HG02885 (cell line): ENCODE data around the gene LRRC10B.

Experiments
- ATAC-seq: cut with Tn5 transposase; IDR thresholded peaks from one replicate; pipeline ENCODE4 v1.9.1; 2021; ENCODE audit warnings: mild to moderate bottlenecking; ENCODE audit not compliant: unreplicated experiment, poor library complexity

The LRRC10B gene

DNA sequence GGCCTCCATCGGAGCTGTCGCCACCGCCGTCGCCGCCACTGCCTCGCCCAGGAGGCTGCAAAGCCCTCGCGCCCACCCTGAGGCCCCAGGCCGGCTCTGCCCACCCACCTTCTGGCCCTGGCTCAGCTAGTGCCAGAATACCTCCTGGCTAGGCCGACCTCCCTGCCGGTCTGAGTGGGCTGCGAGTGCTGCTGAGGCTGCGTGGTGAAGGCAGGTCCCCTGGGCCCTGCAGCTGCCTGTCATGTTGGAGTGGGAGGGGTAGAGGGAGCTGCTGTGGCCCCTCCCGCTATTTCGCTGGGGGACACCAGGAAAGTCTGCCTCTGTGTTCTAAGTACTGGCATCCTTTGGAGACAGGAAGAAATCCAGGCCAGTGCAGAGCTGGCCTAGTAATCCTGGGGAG, 34.2 kb downstream of the LRRC10B start:
- ATAC-seq = no peak

DNA sequence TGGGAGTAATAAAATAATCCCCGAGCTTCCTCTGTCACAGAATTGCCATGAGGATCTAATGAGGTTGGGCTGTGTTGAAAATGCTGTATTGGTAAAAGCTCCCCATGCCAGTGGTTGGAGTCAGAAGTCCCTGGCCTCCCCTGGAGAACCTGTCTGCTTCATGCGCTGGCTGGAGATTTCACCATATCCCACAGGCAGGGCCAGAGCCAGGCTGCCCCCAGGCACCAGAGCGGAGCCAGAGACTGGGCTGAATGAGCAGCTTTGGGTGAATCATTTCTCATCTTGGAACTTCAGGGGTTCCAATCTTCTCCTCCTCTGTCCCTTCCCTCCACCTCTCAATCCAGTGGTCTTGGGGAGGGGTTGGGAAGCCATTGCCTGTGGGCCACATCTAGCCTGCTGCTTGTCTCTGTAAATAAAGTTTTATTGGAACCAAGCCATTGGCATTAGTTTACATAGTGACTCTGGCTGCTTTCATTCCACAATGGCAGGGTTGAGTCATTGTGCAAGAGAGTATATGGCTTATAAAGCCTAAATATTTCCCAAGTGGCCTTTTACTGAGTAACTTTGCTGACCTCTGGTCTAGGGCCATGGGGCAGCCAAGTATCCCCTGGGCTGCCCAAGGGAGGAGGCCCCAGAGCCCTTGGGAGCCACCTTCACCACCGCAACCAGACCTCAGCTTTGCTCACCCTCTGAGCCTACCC, 35.2 kb downstream of the LRRC10B start:
- no peak for ATAC-seq

DNA sequence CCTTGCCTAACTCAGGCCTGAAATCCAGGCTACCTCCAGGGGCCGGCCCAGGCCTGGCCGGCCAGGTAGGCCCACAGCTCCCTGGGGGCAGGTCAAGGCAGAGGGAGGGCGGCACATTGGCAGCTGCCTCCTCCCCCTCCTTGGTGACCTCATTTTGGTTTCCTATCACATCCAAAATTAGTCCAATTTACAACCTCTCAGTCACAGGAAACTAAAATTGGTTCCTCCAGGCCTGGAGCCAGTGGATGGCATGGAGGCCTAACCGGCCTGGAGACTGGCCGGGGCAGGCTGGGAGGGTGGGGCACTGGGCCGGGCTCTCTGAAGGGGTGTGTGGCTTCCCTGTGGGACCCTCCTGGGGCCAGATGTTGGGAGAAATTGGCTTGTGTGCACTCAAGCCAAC, 35.9 kb downstream of the LRRC10B start:
- no peak for ATAC-seq

DNA sequence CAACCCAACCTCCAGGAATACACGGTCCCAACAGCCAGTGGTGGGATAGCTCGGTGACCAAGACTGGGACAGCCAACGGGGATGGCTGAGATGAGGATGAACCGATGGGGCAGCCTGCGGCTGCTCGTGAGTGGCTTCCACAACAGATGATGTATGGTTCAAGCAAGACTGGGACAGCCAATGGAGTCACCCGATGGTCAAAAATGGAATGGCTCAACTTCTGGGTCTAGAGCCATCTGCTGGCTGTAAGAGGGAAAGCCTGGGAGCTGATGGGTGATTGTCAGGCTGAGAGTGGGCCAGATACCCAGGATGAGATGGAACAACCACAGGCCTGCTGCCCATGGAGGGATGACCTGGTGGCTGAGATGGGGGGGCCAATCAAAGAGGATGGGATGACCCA, 36.8 kb downstream of the LRRC10B start:
- no peak for ATAC-seq

DNA sequence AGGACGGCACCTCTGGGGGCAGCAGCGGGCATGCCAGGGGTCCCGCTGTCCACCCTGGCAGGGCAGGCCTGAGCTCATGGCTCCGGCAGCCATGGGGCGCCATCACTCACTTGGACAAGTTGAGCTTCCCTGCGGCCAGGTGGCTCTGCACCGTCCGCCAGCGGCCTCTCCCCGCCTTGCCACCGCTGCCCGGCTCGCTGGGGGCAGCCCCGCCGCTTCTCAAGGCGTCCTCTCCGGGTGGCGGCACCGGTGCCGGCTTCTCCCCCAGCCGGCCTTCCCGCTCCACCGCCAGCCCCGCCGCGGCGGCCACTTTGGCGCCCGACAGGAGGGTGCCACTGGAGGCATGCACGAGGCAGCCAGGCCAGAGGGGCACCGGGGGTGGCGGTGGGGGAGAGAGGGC, 37.4 kb downstream of the LRRC10B start:
- no peak for ATAC-seq

DNA sequence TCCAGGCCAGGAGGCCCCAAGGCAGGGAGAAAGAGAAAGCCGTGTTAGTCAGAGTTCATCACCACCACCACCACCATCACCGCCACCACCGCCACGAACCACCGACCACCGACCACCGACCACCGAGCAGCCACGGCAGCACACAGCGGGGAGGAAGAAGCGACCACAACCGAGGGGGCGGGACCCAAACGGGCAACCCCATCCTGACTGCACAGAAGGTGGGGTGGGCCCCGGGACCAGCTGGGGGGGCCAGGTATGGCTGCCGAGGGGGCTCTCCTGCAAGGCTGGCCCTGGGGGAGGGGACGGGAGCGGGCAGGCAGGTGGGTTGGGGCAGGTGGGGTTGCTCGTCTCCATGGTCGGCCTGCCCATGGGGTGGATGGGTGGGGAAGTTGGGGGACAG, 38.1 kb downstream of the LRRC10B start:
- no peak for ATAC-seq

DNA sequence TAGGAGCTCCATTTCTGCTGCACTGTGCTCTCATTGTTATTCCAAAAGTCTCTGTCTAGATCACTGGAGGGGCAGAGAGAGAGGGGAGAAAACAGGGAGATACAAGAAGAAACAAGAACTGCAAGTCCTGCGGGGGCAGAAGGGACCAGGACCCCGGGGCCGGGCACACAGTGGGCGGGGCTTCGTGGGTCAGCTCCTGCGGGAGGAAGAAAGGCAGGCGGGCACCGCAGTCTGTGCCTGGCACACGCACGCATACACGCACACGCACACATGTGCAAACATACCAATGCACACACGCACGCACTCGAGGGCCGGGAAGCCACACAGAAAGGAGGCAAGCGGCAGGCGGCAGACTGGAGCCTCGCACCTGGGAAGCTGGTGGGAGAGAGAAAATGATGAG, 38.7 kb downstream of the LRRC10B start:
- no peak for ATAC-seq

DNA sequence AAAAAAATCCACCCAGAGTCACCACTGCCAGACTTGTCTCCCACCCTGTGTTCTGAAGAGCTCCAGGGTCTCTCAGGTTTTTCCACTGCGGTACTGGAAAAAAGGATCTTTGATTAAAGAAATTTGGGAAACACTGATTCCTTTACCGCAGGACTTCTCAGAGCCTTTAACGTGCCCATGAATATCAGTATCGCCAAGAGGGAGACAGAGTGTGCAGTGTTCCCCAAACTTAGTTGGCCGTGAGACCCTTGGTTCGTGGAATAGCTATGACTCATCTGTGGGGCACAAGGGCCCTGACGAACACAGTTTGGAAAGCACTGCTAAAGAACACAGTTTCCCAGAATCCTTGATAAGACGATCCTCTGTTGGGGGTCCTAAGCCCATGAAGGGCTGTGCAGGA, 40.6 kb downstream of the LRRC10B start:
- ATAC-seq = no peak

DNA sequence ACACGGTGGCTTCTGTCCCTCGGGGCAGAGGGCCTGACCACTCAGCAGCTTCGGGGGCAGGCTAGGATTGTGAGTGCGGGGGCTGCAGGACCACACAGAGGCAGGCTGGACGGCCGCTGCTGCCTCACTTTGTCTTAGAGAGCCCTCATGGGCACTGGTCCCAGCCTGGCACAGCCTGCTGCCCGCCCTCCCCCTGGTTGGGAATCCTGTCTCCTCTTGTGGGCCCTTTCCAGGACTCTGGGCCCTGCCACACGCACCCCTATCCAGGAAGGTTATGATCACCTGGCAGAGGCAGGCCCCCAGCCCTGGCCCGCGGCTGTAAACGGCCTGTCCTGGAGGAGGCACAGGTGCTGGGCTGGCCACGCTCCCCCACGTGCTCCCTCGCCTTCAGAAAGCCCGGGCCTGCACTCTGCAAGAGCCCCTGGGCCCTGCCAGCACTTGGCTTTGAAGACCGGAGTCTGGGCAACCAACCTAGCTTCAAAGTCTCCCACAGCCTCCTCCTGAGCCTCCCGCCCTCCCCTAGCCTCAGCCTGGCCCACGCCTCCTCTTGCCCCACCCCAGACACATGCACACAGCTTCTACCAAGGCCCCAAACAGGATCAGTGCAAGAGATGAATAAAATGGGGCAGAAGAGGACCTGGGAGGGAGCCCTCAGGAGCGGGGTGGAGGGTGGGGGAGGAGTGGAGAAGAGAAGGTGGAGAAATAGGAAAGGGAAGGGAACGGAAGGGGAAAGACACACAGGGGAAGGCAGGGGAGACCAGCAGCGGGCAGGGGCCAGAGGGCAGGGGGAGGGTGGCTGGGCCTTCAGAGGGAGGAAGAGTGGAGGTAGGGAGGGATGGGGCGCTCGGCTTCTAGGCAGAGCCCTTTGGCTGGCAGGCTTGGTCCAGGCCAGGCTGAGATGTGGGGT, 41.4 kb downstream of the LRRC10B start:
- no peak for ATAC-seq

DNA sequence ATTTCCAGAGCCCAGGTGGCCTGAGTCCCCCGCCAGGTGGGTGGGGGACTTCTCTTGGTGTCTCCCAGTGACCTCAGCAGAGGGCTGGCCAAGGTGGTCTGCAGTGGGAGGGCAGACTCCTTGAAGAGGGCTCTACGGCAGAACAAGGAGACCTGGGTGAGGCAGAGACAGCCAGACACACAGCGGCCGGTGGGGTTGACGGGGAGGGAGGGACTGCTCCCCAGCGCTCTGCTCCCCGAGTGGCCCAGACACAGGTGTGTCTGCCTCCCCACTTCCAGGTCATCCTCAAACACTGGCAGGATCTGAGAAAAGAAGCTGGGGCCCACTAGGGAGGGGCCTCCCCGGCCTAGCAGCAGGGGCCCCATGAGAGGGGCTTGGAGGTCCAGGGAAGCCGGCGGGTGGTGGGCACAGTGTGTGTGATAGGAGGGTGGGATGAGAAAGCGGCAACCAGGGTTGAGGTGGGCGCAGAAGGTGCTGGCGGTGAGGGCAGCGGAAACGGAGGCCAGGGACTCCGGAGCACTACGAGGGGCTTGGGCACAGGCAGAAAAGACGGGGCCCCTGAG, 42.2 kb downstream of the LRRC10B start:
- ATAC-seq = no peak

DNA sequence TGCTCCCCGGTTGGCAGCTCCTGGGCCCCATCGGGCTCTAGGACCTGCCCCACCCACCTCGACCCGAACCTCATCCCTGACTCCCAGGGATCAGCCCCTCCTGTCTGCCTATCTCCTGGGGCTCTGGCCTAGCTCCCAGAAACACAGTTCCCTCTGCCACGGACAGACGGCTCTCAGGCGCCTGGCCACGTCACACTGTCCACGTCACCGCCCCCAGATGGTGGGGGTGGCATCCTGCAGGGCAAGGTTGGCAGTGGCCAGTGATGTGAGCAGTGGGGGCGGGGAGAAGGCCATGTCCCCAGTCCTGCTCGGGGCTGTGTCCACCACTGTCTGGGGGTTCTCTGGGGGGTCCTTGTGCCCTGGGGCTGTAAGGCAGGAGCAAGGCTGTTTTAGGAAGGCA, 43.1 kb downstream of the LRRC10B start:
- no peak for ATAC-seq

DNA sequence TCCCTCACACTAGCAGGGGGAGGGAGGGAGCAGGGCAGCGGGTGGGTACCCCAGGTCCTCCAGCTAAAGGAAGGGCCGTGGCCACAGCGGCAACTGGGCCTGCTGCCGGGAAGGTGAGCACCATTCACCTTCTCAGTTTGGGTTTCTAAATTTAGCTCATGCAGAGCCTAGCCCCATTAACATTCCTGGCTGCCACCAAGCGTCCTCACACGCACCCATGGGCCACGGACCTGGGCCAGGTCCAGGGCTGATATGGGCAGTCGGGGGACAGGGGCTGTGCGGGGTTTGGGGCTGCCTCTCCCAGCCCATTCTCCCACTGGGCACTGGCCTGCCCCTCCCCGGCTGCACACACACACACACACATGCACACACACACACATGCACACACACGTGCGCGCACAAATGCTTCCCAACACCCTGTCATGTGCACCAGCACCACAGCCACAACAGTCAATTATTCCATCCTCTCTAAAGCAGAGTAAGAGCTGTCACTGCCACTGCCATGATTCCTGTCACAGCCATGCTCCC, 43.6 kb downstream of the LRRC10B start:
- no peak for ATAC-seq

DNA sequence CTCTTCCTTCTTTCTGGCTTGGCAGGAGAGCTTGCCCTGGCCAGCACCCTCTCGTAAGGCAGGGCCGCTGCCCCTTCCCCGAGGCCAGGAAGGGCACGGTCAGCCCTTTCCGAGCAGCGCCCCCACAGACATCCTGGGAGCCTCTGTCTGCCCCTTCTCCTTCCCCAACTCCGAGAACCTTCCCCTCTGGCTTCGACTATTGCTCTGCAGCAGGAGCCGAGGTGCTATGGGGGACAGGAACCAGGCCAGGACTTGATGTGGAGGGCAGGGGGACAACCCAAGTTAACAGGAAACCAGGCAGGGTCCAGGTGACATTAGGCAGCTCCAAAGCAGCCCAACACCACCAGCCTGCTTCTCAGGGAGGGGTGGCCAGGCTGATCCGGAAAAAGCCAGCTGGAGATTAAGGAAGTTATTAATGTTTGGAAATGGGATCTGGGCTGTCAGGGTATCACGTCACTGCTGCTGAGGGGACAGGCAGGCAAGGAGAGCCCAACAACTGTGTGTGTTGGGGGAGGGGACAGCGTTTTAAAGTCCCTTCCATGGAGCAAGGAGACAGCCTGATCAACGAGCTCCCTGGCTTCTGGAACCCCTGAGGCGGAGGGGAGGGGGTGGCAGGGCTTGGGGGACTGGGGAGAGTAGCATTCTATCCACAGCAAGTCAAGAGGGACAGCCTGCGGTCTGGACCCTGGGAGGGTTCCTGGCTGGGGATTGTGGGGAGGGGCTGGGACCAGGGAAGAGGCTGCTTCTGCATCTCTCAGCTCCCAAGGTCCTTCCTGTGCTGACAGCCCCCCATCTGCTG, 45.0 kb downstream of the LRRC10B start:
- no peak for ATAC-seq

DNA sequence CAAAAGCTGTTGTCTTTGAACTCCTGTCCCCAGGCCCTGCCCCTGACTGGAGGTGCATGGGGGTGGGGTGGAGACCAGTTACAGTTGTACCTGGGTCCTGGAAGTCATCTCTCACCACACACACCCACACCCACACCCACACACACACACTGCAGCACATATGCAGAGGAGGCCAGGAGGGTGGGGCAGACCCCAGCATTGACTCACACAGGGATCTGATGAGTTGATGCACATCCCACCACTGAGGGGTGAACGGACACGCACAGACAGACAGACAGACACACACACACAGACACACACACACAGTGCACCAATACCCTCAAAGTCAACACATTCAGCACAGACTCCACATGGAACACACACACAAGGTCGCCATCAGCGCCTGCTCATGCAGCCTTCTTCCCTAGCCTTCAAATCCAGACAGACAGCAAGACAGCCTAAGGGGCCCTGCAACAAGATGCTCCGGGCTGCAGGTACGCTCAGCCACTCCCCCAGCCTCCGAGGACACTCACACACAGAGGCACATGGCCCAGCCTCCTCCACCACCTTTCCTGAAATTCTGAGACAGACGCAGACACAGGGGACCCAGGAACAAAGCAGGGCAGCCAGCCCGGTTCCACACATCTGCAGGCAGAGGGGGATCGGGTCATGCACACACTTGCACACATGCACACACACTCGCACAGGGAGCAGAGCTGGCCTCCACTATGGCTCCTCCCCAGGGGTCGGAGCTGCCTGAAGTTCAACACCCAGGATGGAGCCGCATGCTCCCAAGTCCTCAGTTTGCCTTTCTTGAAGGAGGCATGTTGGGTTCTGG, 45.8 kb downstream of the LRRC10B start:
- no peak for ATAC-seq

DNA sequence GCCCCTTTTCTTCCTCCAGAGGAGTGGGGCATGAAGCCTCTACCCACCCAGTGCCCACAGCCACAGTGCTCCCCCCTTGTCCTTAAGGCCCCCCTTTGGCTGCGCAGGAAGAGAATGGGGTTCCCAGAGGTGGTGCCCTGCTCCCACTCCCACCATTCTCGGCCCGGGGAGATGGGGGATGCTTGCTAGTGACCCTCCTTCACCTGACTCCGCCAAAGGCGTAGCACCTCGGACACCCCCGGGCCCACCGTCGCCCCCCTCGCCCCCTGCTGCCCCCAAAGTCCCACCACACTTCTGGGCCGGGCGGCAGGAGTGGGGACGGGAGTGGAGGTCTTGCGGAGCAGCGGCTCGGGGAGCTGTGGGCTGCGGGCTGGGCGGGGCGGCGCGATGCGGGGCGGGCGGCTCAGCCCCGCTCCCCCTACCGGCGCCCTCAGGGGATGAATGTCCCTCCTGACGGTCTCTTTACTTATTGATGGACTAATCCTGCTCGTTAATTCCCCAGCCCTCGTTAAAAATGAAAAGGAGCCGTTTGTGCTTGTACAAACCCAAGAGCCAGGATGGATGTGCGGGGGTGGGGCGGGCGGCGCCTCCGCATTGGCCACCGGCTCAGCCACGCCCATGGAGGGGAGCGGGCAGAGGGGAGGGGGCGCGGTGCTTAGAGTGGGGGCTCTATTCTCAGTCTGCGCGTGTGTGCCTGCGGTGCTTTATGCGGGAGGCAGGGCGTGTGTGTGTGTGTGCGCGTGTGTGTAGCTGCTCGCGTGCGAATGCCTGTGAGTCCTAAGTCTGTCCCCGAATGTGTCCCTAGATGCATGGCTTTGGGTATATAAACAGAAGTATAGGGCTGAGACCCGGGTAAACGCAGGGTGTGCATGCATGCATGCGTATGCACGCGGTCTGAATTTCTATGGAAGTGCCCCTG, 46.8 kb downstream of the LRRC10B start:
- no peak for ATAC-seq

DNA sequence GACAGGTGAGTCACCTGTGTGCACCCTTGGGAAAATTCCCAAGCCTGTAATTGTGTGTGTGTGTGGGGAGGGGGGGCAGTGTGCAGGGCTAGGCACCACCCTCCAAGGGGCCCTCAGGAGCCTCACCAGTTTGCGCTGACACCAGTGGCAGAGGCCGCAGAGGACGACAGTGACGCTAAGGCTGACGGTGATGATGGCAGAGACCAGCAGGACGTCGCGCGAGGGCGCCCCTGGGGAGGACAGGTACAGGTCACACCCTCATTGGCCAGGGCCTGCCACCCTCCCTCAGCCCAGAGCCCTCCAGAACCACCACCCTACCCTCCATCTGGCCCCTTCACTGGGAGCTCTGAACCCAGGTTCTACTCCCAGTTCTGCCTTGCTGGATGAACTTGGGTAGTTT, 47.4 kb downstream of the LRRC10B start:
- no peak for ATAC-seq

DNA sequence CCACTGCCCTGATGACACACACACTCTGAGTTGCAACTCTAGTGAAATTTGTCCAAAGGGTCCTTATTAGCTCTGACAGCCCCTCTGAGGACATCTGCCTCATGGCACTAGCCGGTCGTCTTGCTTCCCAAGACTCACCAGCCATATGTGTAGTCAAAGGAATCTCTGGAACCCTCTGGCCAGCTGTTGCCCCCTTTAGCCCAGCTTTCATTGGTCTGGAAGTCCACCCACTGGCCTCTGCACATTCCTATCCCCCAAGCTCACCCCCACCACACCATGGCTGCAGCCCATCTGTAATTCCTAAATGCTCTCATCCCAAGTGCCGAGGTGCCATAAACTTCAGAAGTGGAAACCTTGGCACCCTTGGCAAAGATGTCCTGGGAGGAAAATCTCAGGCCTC, 48.1 kb downstream of the LRRC10B start:
- ATAC-seq = no peak
